Measurements from ENCODE around the gene TUBA3D.
"Not testable (repeated sequence)": the region's sequence is repeated elsewhere in the genome, so short reads cannot be mapped to it uniquely, and the experiment has no call there.

The TUBA3D gene

DNA sequence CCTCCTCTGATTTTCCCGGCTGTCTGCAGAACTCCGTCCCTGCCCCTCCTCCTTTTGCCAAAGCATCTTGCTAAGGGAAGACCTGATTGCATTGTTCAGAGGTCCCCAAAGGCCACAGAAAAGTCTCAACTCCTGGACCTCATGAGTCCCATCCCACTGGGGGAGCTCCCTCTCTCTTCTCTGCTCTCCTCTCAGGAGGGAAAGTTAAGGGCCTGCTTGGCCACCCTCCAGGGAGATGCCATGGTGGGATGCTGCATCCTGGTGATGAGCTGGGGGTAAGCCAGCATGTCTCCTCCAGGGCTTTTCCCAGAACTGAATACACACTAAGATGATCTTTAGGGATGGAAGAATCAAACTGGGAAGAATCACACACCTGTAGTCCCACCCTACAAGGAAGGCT is 2.7 kb upstream of the TUBA3D start:
- not testable (repeated sequence) for DNase-seq (ENCODE audit: low read depth, low spot score); H3K36me3 ChIP-seq (ENCODE audit: insufficient read depth, low read length); H3K9ac ChIP-seq (ENCODE audit: insufficient read length); H3K27ac ChIP-seq; H3K4me3 ChIP-seq; H3K9me3 ChIP-seq (ENCODE audit: low read depth, low read length)

GRCh38 chr2:131476363-131476762 is 444 bp downstream of the TUBA3D start:
- not testable (repeated sequence) for DNase-seq (ENCODE audit: low read depth, low spot score); H3K9me3 ChIP-seq (ENCODE audit: low read depth, low read length); H3K27ac ChIP-seq; H3K4me3 ChIP-seq; H3K36me3 ChIP-seq (ENCODE audit: insufficient read depth, low read length); H3K9ac ChIP-seq (ENCODE audit: insufficient read length)

DNA sequence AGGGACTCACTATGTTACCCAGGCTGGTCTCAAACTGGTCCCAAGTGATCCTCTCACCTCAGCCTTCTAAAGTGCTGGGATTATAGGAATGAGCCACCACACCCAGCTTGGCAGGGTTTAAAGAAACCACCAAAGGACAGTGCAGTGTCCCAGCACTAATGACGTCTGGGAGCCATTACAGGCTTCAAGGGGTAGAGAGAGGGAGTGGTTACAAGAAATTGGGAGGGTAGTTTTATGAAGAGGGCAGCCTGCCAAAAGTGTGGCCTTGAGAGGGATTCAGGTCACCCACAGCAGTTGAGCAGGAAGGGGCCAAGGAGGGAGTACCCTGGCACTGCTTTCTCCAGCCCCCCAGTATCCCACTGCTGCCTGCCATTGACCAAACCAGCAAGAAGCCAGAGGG is 1.3 kb downstream of the TUBA3D start:
- H3K9ac ChIP-seq (ENCODE audit: insufficient read length); H3K4me3 ChIP-seq; H3K27ac ChIP-seq; DNase-seq (ENCODE audit: low read depth, low spot score); H3K9me3 ChIP-seq (ENCODE audit: low read depth, low read length); H3K36me3 ChIP-seq (ENCODE audit: insufficient read depth, low read length): not testable (repeated sequence)

DNA sequence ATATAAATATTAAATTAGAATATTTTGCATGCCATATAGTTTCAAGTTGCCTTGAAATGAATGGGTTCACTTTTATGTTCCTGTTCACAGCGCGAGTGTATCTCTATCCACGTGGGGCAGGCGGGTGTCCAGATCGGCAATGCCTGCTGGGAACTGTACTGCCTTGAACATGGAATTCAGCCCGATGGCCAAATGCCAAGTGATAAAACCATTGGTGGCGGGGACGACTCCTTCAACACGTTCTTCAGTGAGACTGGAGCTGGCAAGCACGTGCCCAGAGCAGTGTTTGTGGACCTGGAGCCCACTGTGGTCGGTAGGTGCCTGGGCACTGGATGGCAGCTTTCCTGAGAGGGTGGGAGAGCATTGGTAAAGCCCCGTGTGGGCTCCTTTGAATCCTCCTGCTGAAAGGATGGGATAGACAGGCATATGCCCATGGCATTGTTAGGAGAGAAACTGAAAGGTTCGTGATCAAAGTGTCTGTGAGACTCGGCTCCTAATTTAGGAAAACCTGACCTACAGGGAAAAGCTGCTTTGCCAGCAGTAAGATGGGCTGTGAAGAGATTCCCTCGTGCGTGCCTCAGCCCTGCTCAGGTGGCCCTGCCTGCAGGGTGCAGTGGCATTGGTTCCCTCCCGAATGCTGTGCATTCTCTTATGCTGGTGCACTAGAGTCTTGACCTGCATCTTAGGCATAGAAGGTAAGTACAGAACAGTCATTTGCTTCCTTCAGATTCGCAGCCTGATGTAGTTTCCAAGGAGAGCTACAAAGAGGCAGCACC is 2.3 kb downstream of the TUBA3D start:
- DNase-seq (ENCODE audit: low read depth, low spot score); H3K9me3 ChIP-seq (ENCODE audit: low read depth, low read length); H3K9ac ChIP-seq (ENCODE audit: insufficient read length); H3K36me3 ChIP-seq (ENCODE audit: insufficient read depth, low read length); H3K27ac ChIP-seq; H3K4me3 ChIP-seq: not testable (repeated sequence)

- DNase-seq (ENCODE audit: low read depth, low spot score); H3K9ac ChIP-seq (ENCODE audit: insufficient read length); H3K27ac ChIP-seq; H3K4me3 ChIP-seq; H3K36me3 ChIP-seq (ENCODE audit: insufficient read depth, low read length); H3K9me3 ChIP-seq (ENCODE audit: low read depth, low read length): not testable (repeated sequence)
Measured at GRCh38 chr2:131478850-131479461, 3.0 kb downstream of the TUBA3D start.

DNA sequence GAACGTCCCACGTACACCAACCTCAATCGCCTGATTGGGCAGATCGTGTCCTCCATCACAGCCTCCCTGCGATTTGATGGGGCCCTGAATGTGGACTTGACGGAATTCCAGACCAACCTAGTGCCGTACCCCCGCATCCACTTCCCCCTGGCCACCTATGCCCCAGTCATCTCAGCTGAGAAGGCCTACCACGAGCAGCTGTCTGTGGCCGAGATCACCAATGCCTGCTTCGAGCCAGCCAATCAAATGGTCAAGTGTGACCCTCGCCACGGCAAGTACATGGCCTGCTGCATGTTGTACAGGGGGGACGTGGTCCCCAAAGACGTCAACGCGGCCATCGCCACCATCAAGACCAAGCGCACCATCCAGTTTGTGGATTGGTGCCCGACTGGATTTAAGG is 4.4 kb downstream of the TUBA3D start:
- H3K4me3 ChIP-seq; H3K36me3 ChIP-seq (ENCODE audit: insufficient read depth, low read length); H3K27ac ChIP-seq; DNase-seq (ENCODE audit: low read depth, low spot score); H3K9ac ChIP-seq (ENCODE audit: insufficient read length); H3K9me3 ChIP-seq (ENCODE audit: low read depth, low read length): not testable (repeated sequence)

DNA sequence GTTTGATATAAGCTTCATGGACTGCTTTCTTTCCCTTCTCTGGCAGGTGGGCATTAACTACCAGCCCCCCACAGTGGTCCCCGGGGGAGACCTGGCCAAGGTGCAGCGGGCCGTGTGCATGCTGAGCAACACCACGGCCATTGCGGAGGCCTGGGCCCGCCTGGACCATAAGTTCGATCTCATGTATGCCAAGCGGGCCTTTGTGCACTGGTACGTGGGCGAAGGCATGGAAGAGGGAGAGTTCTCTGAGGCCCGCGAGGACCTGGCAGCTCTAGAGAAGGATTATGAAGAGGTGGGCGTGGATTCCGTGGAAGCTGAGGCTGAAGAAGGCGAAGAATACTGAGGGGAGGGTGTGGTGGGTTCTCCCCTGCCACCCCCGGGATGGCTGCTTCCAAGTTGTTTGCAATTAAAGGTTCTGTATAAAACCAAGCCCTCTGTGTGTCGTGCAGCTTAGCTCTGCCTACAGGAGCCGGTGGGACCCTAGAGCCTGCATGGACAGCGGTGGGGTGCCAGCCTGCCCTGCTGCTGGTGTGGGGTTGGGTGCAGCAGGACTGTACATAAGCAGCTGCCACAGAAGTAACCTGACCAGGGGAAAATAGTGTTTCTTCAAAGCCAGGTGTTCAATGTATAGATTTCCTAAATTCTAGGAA is 6.7 kb downstream of the TUBA3D start:
- not testable (repeated sequence) for H3K4me3 ChIP-seq; H3K27ac ChIP-seq; H3K36me3 ChIP-seq (ENCODE audit: insufficient read depth, low read length); DNase-seq (ENCODE audit: low read depth, low spot score); H3K9me3 ChIP-seq (ENCODE audit: low read depth, low read length); H3K9ac ChIP-seq (ENCODE audit: insufficient read length)

GRCh38 chr2:131483981-131484820 is 8.3 kb downstream of the TUBA3D start:
- not testable (repeated sequence) for DNase-seq (ENCODE audit: low read depth, low spot score); H3K9ac ChIP-seq (ENCODE audit: insufficient read length); H3K9me3 ChIP-seq (ENCODE audit: low read depth, low read length); H3K4me3 ChIP-seq; H3K36me3 ChIP-seq (ENCODE audit: insufficient read depth, low read length); H3K27ac ChIP-seq

GRCh38 chr2:131484906-131485460 is 9.1 kb downstream of the TUBA3D start:
- DNase-seq (ENCODE audit: low read depth, low spot score); H3K36me3 ChIP-seq (ENCODE audit: insufficient read depth, low read length); H3K4me3 ChIP-seq; H3K9ac ChIP-seq (ENCODE audit: insufficient read length); H3K27ac ChIP-seq; H3K9me3 ChIP-seq (ENCODE audit: low read depth, low read length): not testable (repeated sequence)

DNA sequence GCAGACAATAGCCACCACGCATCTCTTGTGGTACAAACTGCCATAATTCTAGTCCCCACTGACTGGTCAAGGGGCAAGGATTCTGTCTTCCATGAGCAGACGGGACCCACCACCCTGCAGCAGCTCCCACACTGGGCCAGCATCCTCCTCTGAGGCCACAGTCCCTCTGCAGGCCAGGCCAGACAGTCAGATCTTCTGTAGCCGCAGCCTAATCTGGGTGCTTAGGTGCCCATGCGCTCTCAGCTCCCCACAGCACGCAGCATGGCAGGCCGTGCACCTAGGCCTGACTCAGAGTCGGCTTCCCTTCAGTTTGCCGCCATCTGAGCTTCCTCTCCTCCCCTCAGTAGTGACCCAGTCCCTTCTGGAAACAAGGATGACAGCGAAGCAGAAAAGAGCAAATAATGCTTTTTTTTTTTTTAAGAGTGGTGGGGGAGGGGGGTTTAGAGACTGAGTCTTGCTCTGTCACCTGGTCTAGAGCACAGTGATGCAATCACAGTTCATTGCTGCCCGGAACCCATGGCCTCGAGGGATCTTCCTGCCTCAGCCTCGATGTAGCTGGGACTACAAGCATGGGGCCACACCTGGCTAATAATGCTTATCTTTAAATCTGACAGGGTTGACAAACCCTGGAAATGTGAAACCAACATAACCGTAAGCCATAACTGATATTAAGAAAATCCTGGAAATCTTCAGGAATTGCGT is 10.4 kb downstream of the TUBA3D start:
- not testable (repeated sequence) for H3K36me3 ChIP-seq (ENCODE audit: insufficient read depth, low read length); H3K27ac ChIP-seq; DNase-seq (ENCODE audit: low read depth, low spot score); H3K4me3 ChIP-seq; H3K9ac ChIP-seq (ENCODE audit: insufficient read length); H3K9me3 ChIP-seq (ENCODE audit: low read depth, low read length)

All from SK-N-MC (cell line).